ENCODE results near the gene NDUFA5. TPM values are rescaled to one million over a fixed set of nuclear protein-coding genes. Genes with fewer than 3 reads are reported as not detected.

The NDUFA5 gene
- 61.7 TPM for polyA plus RNA-seq (2013, experiment 1 of 2)
- 60.7 TPM for polyA plus RNA-seq (2013, experiment 2 of 2)

DNA sequence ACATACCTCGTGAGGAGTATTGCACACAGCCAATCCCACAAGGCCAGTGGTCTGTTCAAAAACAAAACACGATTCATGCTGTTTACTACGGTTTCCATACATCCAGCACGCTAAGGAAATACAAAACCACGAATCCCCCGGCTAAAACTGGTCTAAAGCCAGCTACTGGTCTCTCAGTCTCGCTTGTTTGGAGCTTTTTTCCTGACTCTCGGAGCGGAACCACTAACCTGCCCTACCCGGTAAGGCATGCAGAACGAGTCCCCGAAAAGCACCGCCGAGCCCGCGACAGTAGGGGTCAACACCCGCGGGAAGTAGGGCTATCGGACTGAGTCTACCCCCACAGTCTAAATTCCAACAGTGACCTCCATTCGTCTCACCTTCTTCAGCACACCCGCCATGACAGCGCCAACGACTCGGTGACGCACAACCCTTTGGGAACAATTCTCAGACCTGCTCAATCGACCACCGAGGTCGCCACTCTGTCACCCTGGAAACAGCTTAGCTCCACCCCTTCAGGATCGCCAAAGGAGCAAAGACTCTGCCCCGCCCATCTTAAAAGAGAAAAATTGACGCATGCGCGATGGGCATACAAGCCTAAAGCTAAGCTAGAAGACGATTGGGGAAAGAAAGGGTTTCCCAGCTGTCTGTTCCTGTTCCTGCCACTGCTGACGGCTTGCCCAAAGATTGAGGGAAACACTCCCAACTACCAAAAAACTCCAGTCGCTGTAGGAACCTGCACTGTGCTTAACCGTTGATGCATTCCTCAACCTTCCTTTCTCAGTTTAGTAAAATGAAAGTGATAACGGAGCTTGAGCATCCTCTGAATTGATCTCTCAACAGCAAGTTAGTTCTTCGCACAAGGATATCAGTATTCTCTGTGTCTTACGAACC is at the start of gene NDUFA5:
Gene NDUFA5, minus strand, starts transcription at position 421 of the 891 bp plus-strand sequence. Its CDS starts 23 bp downstream, at position 398.
- Histone ChIP-seq H3K27ac (ENCODE audit: low read depth, low read length) (no peak within 1 kb of the TSS), H3K4me3 (ENCODE audit: low read length) (peak within 1 kb of the TSS; percentile 90), H3K9ac (ENCODE audit: low read length) (peak within 1 kb of the TSS; percentile 87), H3K56ac (ENCODE audit: low read length) (peak within 1 kb of the TSS; percentile 90), H3K18ac (ENCODE audit: low read length) (peak within 1 kb of the TSS; percentile 83), H3K36me3 (ENCODE audit: control insufficient read depth, insufficient read depth, low read length) (no peaks in the 10 kb centered on the region), H2BK15ac (replicated peaks; ENCODE audit: low read depth) (no peak within 1 kb of the TSS), H3K27me3 (ENCODE audit: insufficient read depth, low read length, poor library complexity) (no peaks in the 10 kb centered on the region), H3K4me1 (ENCODE audit: control insufficient read depth, low read depth, low read length) (no peaks in the 10 kb centered on the region), H2BK5ac (ENCODE audit: low read length) (no peak within 1 kb of the TSS), H3K79me1 (ENCODE audit: low read length) (peaks cover 15% of the 10 kb centered on the region), H4K5ac (ENCODE audit: low read length) (no peak within 1 kb of the TSS), H3K4me2 (ENCODE audit: low read length) (peak within 1 kb of the TSS; percentile 78), H3K23ac (ENCODE audit: low read length) (no peak within 1 kb of the TSS), H4K8ac (ENCODE audit: low read depth, low read length) (peak within 1 kb of the TSS; percentile 87), H2BK120ac (ENCODE audit: low read depth, low read length) (no peak within 1 kb of the TSS), H3K79me2 (ENCODE audit: control insufficient read depth, insufficient read depth, low read length) (peaks cover 9% of the 10 kb centered on the region), H3K4ac (ENCODE audit: low read depth, low read length) (no peak within 1 kb of the TSS), H2AK5ac (ENCODE audit: low read length) (no peak within 1 kb of the TSS)
- DNase-seq = peak; percentile 99
- no CpG with 5 or more reads among the region's 40 CpGs for WGBS (ENCODE audit: extremely low coverage, insufficient coverage, low lambda C conversion rate)

DNA sequence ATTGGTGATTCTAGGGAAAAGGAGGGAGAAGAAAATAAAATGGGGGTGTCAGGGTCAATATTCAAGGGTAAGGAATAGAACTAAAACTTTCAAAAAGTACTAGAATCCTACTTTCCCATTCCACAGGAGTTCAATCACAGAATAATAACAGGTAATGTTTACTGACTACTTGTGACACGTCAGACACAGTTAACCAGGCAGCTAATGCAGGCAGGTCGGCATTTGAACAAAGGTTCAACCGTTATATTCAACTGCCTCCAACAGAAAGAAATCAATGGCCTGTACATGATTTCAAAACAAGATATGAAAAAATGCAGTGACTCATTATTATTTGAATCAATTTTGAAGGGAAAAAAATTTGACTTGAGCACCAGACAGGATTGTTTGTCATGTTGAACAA is 47.1 kb upstream of the NDUFA5 start:
- WGBS (ENCODE audit: extremely low coverage, insufficient coverage, low lambda C conversion rate) = no CpG with 5 or more reads among the region's 3 CpGs
- Histone ChIP-seq H3K4ac (ENCODE audit: low read depth, low read length) (no peak overlapping the region), H2BK5ac (ENCODE audit: low read length) (no peak overlapping the region), H4K5ac (ENCODE audit: low read length) (no peak overlapping the region), H3K27ac (ENCODE audit: low read depth, low read length) (no peak overlapping the region), H3K4me1 (ENCODE audit: control insufficient read depth, low read depth, low read length) (no peaks in the 10 kb centered on the region), H3K4me2 (ENCODE audit: low read length) (no peak overlapping the region), H3K36me3 (ENCODE audit: control insufficient read depth, insufficient read depth, low read length) (no peaks in the 10 kb centered on the region), H3K56ac (ENCODE audit: low read length) (no peak overlapping the region), H2AK5ac (ENCODE audit: low read length) (no peak overlapping the region), H2BK120ac (ENCODE audit: low read depth, low read length) (no peak overlapping the region), H3K18ac (ENCODE audit: low read length) (no peak overlapping the region), H3K79me1 (ENCODE audit: low read length) (no peaks in the 10 kb centered on the region), H3K23ac (ENCODE audit: low read length) (no peak overlapping the region), H3K4me3 (ENCODE audit: low read length) (no peak overlapping the region), H4K8ac (ENCODE audit: low read depth, low read length) (no peak overlapping the region), H2BK15ac (replicated peaks; ENCODE audit: low read depth) (no peak overlapping the region), H3K27me3 (ENCODE audit: insufficient read depth, low read length, poor library complexity) (no peaks in the 10 kb centered on the region), H3K9ac (ENCODE audit: low read length) (no peak overlapping the region), H3K79me2 (ENCODE audit: control insufficient read depth, insufficient read depth, low read length) (no peaks in the 10 kb centered on the region)
- no peak for DNase-seq

DNA sequence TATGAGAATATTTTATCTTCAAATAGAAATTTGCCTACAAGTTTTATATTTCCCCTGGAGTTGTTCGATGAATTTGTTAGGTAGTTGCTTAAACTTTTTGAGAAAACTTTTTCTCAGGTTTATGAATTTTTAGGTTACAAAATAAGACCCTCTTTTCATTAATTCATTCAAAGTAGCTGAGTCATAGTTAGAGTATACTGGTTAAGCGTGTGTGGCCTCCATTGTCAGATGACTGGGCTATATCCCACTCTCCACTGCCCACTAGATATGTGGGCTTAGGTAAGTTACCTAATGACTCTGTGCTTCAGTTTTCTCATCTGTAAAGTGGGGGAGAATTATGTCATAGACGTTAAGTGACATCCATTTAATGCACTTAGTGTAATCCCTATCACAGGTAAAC is 45.0 kb upstream of the NDUFA5 start:
- H3K4me2 ChIP-seq (ENCODE audit: low read length) = no peak overlapping the region
- no peaks in the 10 kb centered on the region for H3K36me3 ChIP-seq (ENCODE audit: control insufficient read depth, insufficient read depth, low read length)
- H3K4me3 ChIP-seq (ENCODE audit: low read length) = no peak overlapping the region
- H3K4ac ChIP-seq (ENCODE audit: low read depth, low read length) = no peak overlapping the region
- no peak overlapping the region for H2BK120ac ChIP-seq (ENCODE audit: low read depth, low read length)
- no peaks in the 10 kb centered on the region for H3K27me3 ChIP-seq (ENCODE audit: insufficient read depth, low read length, poor library complexity)
- no peak overlapping the region for H3K23ac ChIP-seq (ENCODE audit: low read length)
- WGBS (ENCODE audit: extremely low coverage, insufficient coverage, low lambda C conversion rate) = no CpG with 5 or more reads among the region's 3 CpGs
- no peaks in the 10 kb centered on the region for H3K4me1 ChIP-seq (ENCODE audit: control insufficient read depth, low read depth, low read length)
- H3K79me2 ChIP-seq (ENCODE audit: control insufficient read depth, insufficient read depth, low read length) = no peaks in the 10 kb centered on the region
- no peak overlapping the region for H3K56ac ChIP-seq (ENCODE audit: low read length)
- no peaks in the 10 kb centered on the region for H3K79me1 ChIP-seq (ENCODE audit: low read length)
- no peak overlapping the region for H3K18ac ChIP-seq (ENCODE audit: low read length)
- no peak overlapping the region for H2AK5ac ChIP-seq (ENCODE audit: low read length)
- no peak overlapping the region for H3K27ac ChIP-seq (ENCODE audit: low read depth, low read length)
- no peak overlapping the region for H3K9ac ChIP-seq (ENCODE audit: low read length)
- H2BK15ac ChIP-seq (replicated peaks; ENCODE audit: low read depth) = no peak overlapping the region
- H4K8ac ChIP-seq (ENCODE audit: low read depth, low read length) = no peak overlapping the region
- no peak overlapping the region for H2BK5ac ChIP-seq (ENCODE audit: low read length)
- no peak overlapping the region for H4K5ac ChIP-seq (ENCODE audit: low read length)
- no peak for DNase-seq

DNA sequence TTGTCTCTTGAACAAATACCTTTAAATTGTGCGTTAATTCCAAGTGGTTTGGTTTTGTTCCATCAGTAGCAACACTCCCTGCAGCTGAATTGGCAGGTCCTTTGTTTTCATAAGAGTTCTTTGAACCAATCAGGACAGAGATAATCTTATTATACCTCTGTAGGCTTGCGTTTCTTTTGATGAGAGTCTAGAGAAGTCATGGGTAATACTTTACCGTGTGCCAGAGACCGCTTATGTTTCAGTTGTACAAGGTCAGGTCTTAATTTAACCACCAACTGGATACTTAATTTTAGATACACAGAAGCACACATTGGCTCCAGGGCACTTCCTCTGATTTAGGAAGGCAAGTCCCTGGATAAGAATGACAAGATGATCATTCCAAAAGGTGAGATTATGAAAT is 43.9 kb upstream of the NDUFA5 start, which contains the start of gene ASB15:
Gene ASB15, plus strand, starts transcription at position 292 of the 400 bp plus-strand sequence. CDS start 12,682 bp downstream, outside the sequence.
- Histone ChIP-seq H3K9ac (ENCODE audit: low read length) (no peak within 1 kb of the TSS), H3K27me3 (ENCODE audit: insufficient read depth, low read length, poor library complexity) (no peaks in the 10 kb centered on the region), H2BK15ac (replicated peaks; ENCODE audit: low read depth) (no peak within 1 kb of the TSS), H3K18ac (ENCODE audit: low read length) (no peak within 1 kb of the TSS), H2BK5ac (ENCODE audit: low read length) (no peak within 1 kb of the TSS), H4K8ac (ENCODE audit: low read depth, low read length) (no peak within 1 kb of the TSS), H3K4me2 (ENCODE audit: low read length) (no peak within 1 kb of the TSS), H4K5ac (ENCODE audit: low read length) (no peak within 1 kb of the TSS), H3K4ac (ENCODE audit: low read depth, low read length) (no peak within 1 kb of the TSS), H3K79me2 (ENCODE audit: control insufficient read depth, insufficient read depth, low read length) (no peaks in the 10 kb centered on the region), H3K79me1 (ENCODE audit: low read length) (no peaks in the 10 kb centered on the region), H2AK5ac (ENCODE audit: low read length) (no peak within 1 kb of the TSS), H3K36me3 (ENCODE audit: control insufficient read depth, insufficient read depth, low read length) (no peaks in the 10 kb centered on the region), H3K4me1 (ENCODE audit: control insufficient read depth, low read depth, low read length) (no peaks in the 10 kb centered on the region), H2BK120ac (ENCODE audit: low read depth, low read length) (no peak within 1 kb of the TSS), H3K56ac (ENCODE audit: low read length) (no peak within 1 kb of the TSS), H3K4me3 (ENCODE audit: low read length) (no peak within 1 kb of the TSS), H3K23ac (ENCODE audit: low read length) (no peak within 1 kb of the TSS), H3K27ac (ENCODE audit: low read depth, low read length) (no peak within 1 kb of the TSS)
- WGBS (ENCODE audit: extremely low coverage, insufficient coverage, low lambda C conversion rate) = no CpG with 5 or more reads among the region's 4 CpGs
- DNase-seq = no peak

DNA sequence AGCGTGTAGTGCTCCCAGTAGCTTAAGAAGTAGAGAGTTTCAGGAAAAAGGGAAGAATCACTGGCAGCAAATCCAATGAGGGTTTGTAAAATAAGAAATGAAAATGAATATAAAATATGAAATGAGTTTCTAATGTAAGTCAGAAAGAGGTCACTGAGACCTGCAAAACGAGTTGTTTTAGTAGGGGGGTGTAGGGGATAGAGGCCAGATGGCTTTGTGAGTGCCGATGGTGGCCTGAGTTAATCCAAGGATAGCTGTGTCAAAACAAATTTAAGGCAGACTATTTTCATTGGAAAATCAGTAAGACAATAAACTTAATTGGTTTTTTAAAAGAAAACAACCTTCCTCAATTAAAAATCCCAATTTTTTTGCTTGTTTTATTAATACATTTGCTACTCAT is 43.3 kb upstream of the NDUFA5 start:
- no peak overlapping the region for H3K56ac ChIP-seq (ENCODE audit: low read length)
- no peak overlapping the region for H3K23ac ChIP-seq (ENCODE audit: low read length)
- DNase-seq = no peak
- H2BK15ac ChIP-seq (replicated peaks; ENCODE audit: low read depth) = no peak overlapping the region
- no peak overlapping the region for H2BK120ac ChIP-seq (ENCODE audit: low read depth, low read length)
- H2BK5ac ChIP-seq (ENCODE audit: low read length) = no peak overlapping the region
- no peak overlapping the region for H3K4me2 ChIP-seq (ENCODE audit: low read length)
- no peak overlapping the region for H3K4me3 ChIP-seq (ENCODE audit: low read length)
- no peak overlapping the region for H3K9ac ChIP-seq (ENCODE audit: low read length)
- H3K79me2 ChIP-seq (ENCODE audit: control insufficient read depth, insufficient read depth, low read length) = no peaks in the 10 kb centered on the region
- no peaks in the 10 kb centered on the region for H3K27me3 ChIP-seq (ENCODE audit: insufficient read depth, low read length, poor library complexity)
- H3K79me1 ChIP-seq (ENCODE audit: low read length) = no peaks in the 10 kb centered on the region
- H3K36me3 ChIP-seq (ENCODE audit: control insufficient read depth, insufficient read depth, low read length) = no peaks in the 10 kb centered on the region
- no peak overlapping the region for H3K27ac ChIP-seq (ENCODE audit: low read depth, low read length)
- H4K8ac ChIP-seq (ENCODE audit: low read depth, low read length) = no peak overlapping the region
- H3K4ac ChIP-seq (ENCODE audit: low read depth, low read length) = no peak overlapping the region
- H3K18ac ChIP-seq (ENCODE audit: low read length) = no peak overlapping the region
- H2AK5ac ChIP-seq (ENCODE audit: low read length) = no peak overlapping the region
- no peak overlapping the region for H4K5ac ChIP-seq (ENCODE audit: low read length)
- WGBS (ENCODE audit: extremely low coverage, insufficient coverage, low lambda C conversion rate) = no CpG with 5 or more reads among the region's 3 CpGs
- no peaks in the 10 kb centered on the region for H3K4me1 ChIP-seq (ENCODE audit: control insufficient read depth, low read depth, low read length)
